Liver (tissue), 9 donors: ENCODE data around the gene HELLS. TPM values are rescaled to one million over a fixed set of nuclear protein-coding genes. Genes with fewer than 3 reads are reported as not detected.

Experiments used
- DNase-seq: peaks from one replicate; pipeline ENCODE4 v3.0.0-alpha.2; 2017; ENCODE audit warnings: low spot score
- H3K27ac ChIP-seq, 2 donors: one replicate each; pipeline ENCODE4 v1.7.0; 2013; ENCODE audit warnings: inconsistent platforms in 2 of 2, low read length in 2 of 2, control low read depth in 1 of 2, low read depth in 1 of 2, mild to moderate bottlenecking in 1 of 2
- H3K27me3 ChIP-seq, 4 donors: one replicate each; pipeline versions ENCODE4 v1.6.1 to v1.7.0; 2013; ENCODE audit warnings: low read length in 3 of 4, inconsistent platforms in 1 of 4, mild to moderate bottlenecking in 1 of 4, moderate library complexity in 1 of 4; ENCODE audit not compliant: control insufficient read depth in 4 of 4, insufficient read depth in 4 of 4
- H3K36me3 ChIP-seq, 4 donors: one replicate each; pipeline versions ENCODE4 v1.6.1 to v1.7.0; 2013; ENCODE audit warnings: low read length in 3 of 4, mild to moderate bottlenecking in 3 of 4, low read depth in 1 of 4, moderate library complexity in 1 of 4; ENCODE audit not compliant: control insufficient read depth in 4 of 4, insufficient read depth in 3 of 4
- H3K4me1 ChIP-seq, 4 donors: one replicate each; pipeline versions ENCODE4 v1.6.1 to v1.7.0; 2013; ENCODE audit warnings: low read length in 3 of 4, mild to moderate bottlenecking in 3 of 4, moderate library complexity in 1 of 4; ENCODE audit not compliant: control insufficient read depth in 4 of 4, insufficient read depth in 4 of 4
- H3K4me3 ChIP-seq, 3 donors: one replicate each; pipeline versions ENCODE4 v1.6.1 to v1.7.0; 2013; ENCODE audit warnings: low read length in 3 of 3, control low read depth in 1 of 3, low read depth in 1 of 3, mild to moderate bottlenecking in 1 of 3
- H3K9ac ChIP-seq, 2 donors: one replicate each; pipeline ENCODE4 v1.7.0; 2013; ENCODE audit warnings: low read length in 2 of 2, mild to moderate bottlenecking in 2 of 2, moderate library complexity in 2 of 2, control low read depth in 1 of 2, low read depth in 1 of 2
- H3K9me3 ChIP-seq, 4 donors: one replicate each; pipeline versions ENCODE4 v1.6.1 to v1.7.0; 2013; ENCODE audit warnings: low read length in 3 of 4; ENCODE audit not compliant: control insufficient read depth in 4 of 4
- ATF3 ChIP-seq: IDR thresholded peaks from 2 replicates; pipeline ENCODE4 v1.6.1; 2016; ENCODE audit warnings: antibody characterized with exemption
- EGR1 ChIP-seq, 2 donors: IDR thresholded peaks; 2 replicates each; pipeline ENCODE4 v1.6.1; 2016 to 2018; ENCODE audit warnings: antibody characterized with exemption in 2 of 2, low read depth in 2 of 2
- FOXA2 ChIP-seq: IDR thresholded peaks from 2 replicates; pipeline ENCODE4 v1.6.1; 2016; ENCODE audit warnings: antibody characterized with exemption
- GABPA ChIP-seq, 2 donors: IDR thresholded peaks in 1 of 2; conservative IDR thresholded peaks in 1 of 2; 2 replicates each; pipeline ENCODE4 v1.6.1; 2016; ENCODE audit warnings: antibody characterized with exemption in 2 of 2, mild to moderate bottlenecking in 1 of 2, moderate library complexity in 1 of 2
- HNF4A ChIP-seq, 2 donors: conservative IDR thresholded peaks; 2 replicates each; pipeline ENCODE4 v1.6.1; 2016; ENCODE audit warnings: antibody characterized with exemption in 2 of 2, mild to moderate bottlenecking in 2 of 2
- HNF4G ChIP-seq: IDR thresholded peaks from 2 replicates; pipeline ENCODE4 v1.6.1; 2016; ENCODE audit warnings: antibody characterized with exemption
- JUND ChIP-seq, 2 donors: IDR thresholded peaks; 2 replicates each; pipeline ENCODE4 v1.6.1; 2016; ENCODE audit warnings: antibody characterized with exemption in 2 of 2
- NR2F2 ChIP-seq: IDR thresholded peaks from 2 replicates; pipeline ENCODE4 v1.6.1; 2016; ENCODE audit warnings: antibody characterized with exemption
- REST ChIP-seq: IDR thresholded peaks from 2 replicates; pipeline ENCODE4 v1.6.1; 2016; ENCODE audit warnings: antibody characterized with exemption, mild to moderate bottlenecking
- RXRA ChIP-seq, 2 donors: IDR thresholded peaks; 2 replicates each; pipeline ENCODE4 v1.6.1; 2017 to 2018; ENCODE audit warnings: antibody characterized with exemption in 2 of 2, mild to moderate bottlenecking in 1 of 2
- SP1 ChIP-seq: IDR thresholded peaks from 2 replicates; pipeline ENCODE4 v1.6.1; 2018; ENCODE audit warnings: antibody characterized with exemption, mild to moderate bottlenecking
- TAF1 ChIP-seq: conservative IDR thresholded peaks from 2 replicates; pipeline ENCODE4 v1.6.1; 2016; ENCODE audit warnings: antibody characterized with exemption, mild to moderate bottlenecking
- YY1 ChIP-seq: IDR thresholded peaks from 2 replicates; pipeline ENCODE4 v1.6.1; 2016; ENCODE audit warnings: antibody characterized with exemption, mild to moderate bottlenecking
- ZBTB33 ChIP-seq: IDR thresholded peaks from 2 replicates; pipeline ENCODE4 v1.6.1; 2016; ENCODE audit warnings: antibody characterized with exemption
- WGBS: extraction: QIAGEN DNeasy Blood & Tissue Kit; methylation state at CpG from one replicate; pipeline ENCODE4 v1.1.7; 2013; 5-methylcytosine and 5-hydroxymethylcytosine counted together
- polyA plus RNA-seq, 2 donors: library from polyadenylated mRNA; stranded (reverse) in 1 of 2; unstranded in 1 of 2; fragments of 200-250 nt in 1 of 2; fragments of >200 nt in 1 of 2; fragmentation: Nextera tagmentation in 1 of 2; extraction: Ambion mirVana in 1 of 2; gene quantifications; one replicate each; pipeline versions ENCODE4 v1.2.1 to v1.2.3, GENCODE V29; 2013 to 2015
- total RNA-seq, 2 donors: library from RNA; depleted of rRNA; stranded (reverse); fragments of >200 nt; gene quantifications; one replicate each; pipeline ENCODE4 v1.2.3, GENCODE V29; 2014
- donor health status: healthy.
- donor health status: healthy.
- donor health status: healthy.
- donor health status: healthy.
- donor health status: healthy.

The HELLS gene
- total and polyA plus RNA-seq, 4 donors: 1.2 to 56.4 (median 1.8) TPM

GRCh38 chr10:94617389-94617944 lies 71.9 kb downstream of the HELLS start:
- no peaks in the 10 kb centered on the region for H3K4me1 ChIP-seq
- no peaks in the 10 kb centered on the region for H3K36me3 ChIP-seq
- TF ChIP-seq HNF4A (conservative IDR thresholded peaks at IDR 0.05) (no peak), ATF3 (no peak), REST (no peak), ZBTB33 (no peak), SP1 (no peak), RXRA (IDR thresholded peaks at IDR 0.05) (no peak)
- DNase-seq: no peak
- 87% methylated on average over 5 of the region's 5 CpGs for WGBS
- H3K9ac ChIP-seq: no peak overlapping the region
- no peaks in the 10 kb centered on the region for H3K9me3 ChIP-seq
- H3K27ac ChIP-seq: no peak overlapping the region
- no peaks in the 10 kb centered on the region for H3K27me3 ChIP-seq
- no peak overlapping the region for H3K4me3 ChIP-seq

- WGBS: 80% methylated on average over 1 of the region's 1 CpG
- no peak overlapping the region for H3K9ac ChIP-seq
- TF ChIP-seq EGR1 (IDR thresholded peaks at IDR 0.05; ENCODE audit: low read depth in 2 of 2): no peak
- no peak for TF ChIP-seq GABPA (IDR thresholded peaks at IDR 0.05 in 1 of 2, conservative IDR thresholded peaks at IDR 0.05 in 1 of 2)
- no peak for TF ChIP-seq JUND (IDR thresholded peaks at IDR 0.05)
- no peak for TF ChIP-seq TAF1
- TF ChIP-seq FOXA2: no peak
- TF ChIP-seq HNF4A (conservative IDR thresholded peaks at IDR 0.05): no peak
- no peak for TF ChIP-seq HNF4G
- TF ChIP-seq REST: no peak
- TF ChIP-seq NR2F2: no peak
- TF ChIP-seq YY1: no peak
- H3K36me3 ChIP-seq: no peaks in the 10 kb centered on the region
- no peak overlapping the region for H3K4me3 ChIP-seq
- DNase-seq: no peak
- no peaks in the 10 kb centered on the region for H3K4me1 ChIP-seq
- no peaks in the 10 kb centered on the region for H3K27me3 ChIP-seq
- H3K27ac ChIP-seq: no peak overlapping the region
- H3K9me3 ChIP-seq: no peaks in the 10 kb centered on the region
These were observed 77.1 kb downstream of the HELLS start for GRCh38 chr10:94622666-94623205.
